NT2/D1 (cell line): ENCODE results near the gene FBLN2.
"Not testable (repeated sequence)": the region's sequence is repeated elsewhere in the genome, so short reads cannot be mapped to it uniquely, and the experiment has no call there.

Experiments used
- DNase-seq: peaks from one replicate; pipeline ENCODE4 v3.0.0-alpha.2; 2011; ENCODE audit warnings: low read depth, low spot score
- H3K27me3 ChIP-seq: 2 replicates; pipeline ENCODE4 v1.6.0; 2011; ENCODE audit warnings: mild to moderate bottlenecking; ENCODE audit not compliant: insufficient read length, insufficient read depth
- H3K36me3 ChIP-seq: 2 replicates; pipeline ENCODE4 v1.6.1; 2011; ENCODE audit warnings: mild to moderate bottlenecking, low read length, mixed read lengths; ENCODE audit not compliant: insufficient read depth, insufficient read length
- H3K4me1 ChIP-seq: 2 replicates; pipeline ENCODE4 v1.5.1; 2011; ENCODE audit not compliant: insufficient read depth, insufficient read length
- H3K4me3 ChIP-seq: 2 replicates; pipeline ENCODE4 v1.5.1; 2011; ENCODE audit warnings: low read depth; ENCODE audit not compliant: insufficient read length
- H3K9ac ChIP-seq: 2 replicates; pipeline ENCODE4 v1.6.0; 2011; ENCODE audit warnings: low read depth; ENCODE audit not compliant: insufficient read length
- H3K9me3 ChIP-seq: 2 replicates; pipeline ENCODE4 v1.5.1; 2011; ENCODE audit warnings: mild to moderate bottlenecking, low read length; ENCODE audit not compliant: insufficient read depth
- SUZ12 ChIP-seq: IDR thresholded peaks from 2 replicates; pipeline ENCODE4 v1.6.1; 2011; ENCODE audit not compliant: insufficient read length, insufficient read depth; ENCODE audit errors: extremely low read depth
- YY1 ChIP-seq: IDR thresholded peaks from 2 replicates; pipeline ENCODE4 v1.6.1; 2011; ENCODE audit not compliant: insufficient read length, insufficient read depth
- ZNF274 ChIP-seq: IDR thresholded peaks from 2 replicates; pipeline ENCODE4 v1.6.1; 2011; ENCODE audit warnings: mild to moderate bottlenecking, low read depth, low read length

The FBLN2 gene

GRCh38 chr3:13521309-13521708 lies 27.6 kb upstream of the FBLN2 start:
- TF ChIP-seq SUZ12 = no peak
- TF ChIP-seq ZNF274 = no peak
- no peak for TF ChIP-seq YY1
- no peaks in the 10 kb centered on the region for H3K36me3 ChIP-seq
- no peak overlapping the region for H3K9ac ChIP-seq
- no peak overlapping the region for H3K4me3 ChIP-seq
- H3K4me1 ChIP-seq = peaks cover 6% of the 10 kb centered on the region
- DNase-seq = no peak
- H3K27me3 ChIP-seq = no peaks in the 10 kb centered on the region
- peaks cover 8% of the 10 kb centered on the region; the same call in 1 of the 2 replicates for H3K9me3 ChIP-seq

GRCh38 chr3:13521749-13522148 lies 27.2 kb upstream of the FBLN2 start:
- H3K9ac ChIP-seq, H3K27me3 ChIP-seq, H3K4me1 ChIP-seq, H3K4me3 ChIP-seq, H3K36me3 ChIP-seq, DNase-seq, H3K9me3 ChIP-seq: not testable (repeated sequence)

GRCh38 chr3:13522236-13522635 lies 26.7 kb upstream of the FBLN2 start:
- Histone ChIP-seq H3K36me3 (no peaks in the 10 kb centered on the region), H3K9me3 (peaks cover 8% of the 10 kb centered on the region; the same call in 1 of the 2 replicates), H3K4me3 (no peak overlapping the region), H3K27me3 (no peaks in the 10 kb centered on the region), H3K9ac (no peak overlapping the region), H3K4me1 (peaks cover 7% of the 10 kb centered on the region)
- DNase-seq = no peak
- no peak for TF ChIP-seq YY1

GRCh38 chr3:13524979-13525669 lies 23.8 kb upstream of the FBLN2 start:
- no peak for DNase-seq
- no peak overlapping the region for H3K9ac ChIP-seq
- H3K4me1 ChIP-seq = peaks cover 10% of the 10 kb centered on the region
- H3K36me3 ChIP-seq = no peaks in the 10 kb centered on the region
- H3K27me3 ChIP-seq = no peaks in the 10 kb centered on the region
- H3K4me3 ChIP-seq = no peak overlapping the region
- H3K9me3 ChIP-seq = peaks cover 8% of the 10 kb centered on the region; the same call in 1 of the 2 replicates
- TF ChIP-seq YY1 (no peak), SUZ12 (no peak), ZNF274 (no peak)

GRCh38 chr3:13525827-13526625 lies 22.9 kb upstream of the FBLN2 start:
- Histone ChIP-seq H3K9me3 (peaks cover 8% of the 10 kb centered on the region; the same call in 1 of the 2 replicates), H3K36me3 (no peaks in the 10 kb centered on the region), H3K9ac (no peak overlapping the region), H3K4me1 (peaks cover 10% of the 10 kb centered on the region), H3K27me3 (no peaks in the 10 kb centered on the region), H3K4me3 (no peak overlapping the region)
- TF ChIP-seq ZNF274 = no peak
- no peak for TF ChIP-seq SUZ12
- no peak for TF ChIP-seq YY1
- DNase-seq = no peak

- H3K36me3 ChIP-seq = no peaks in the 10 kb centered on the region
- no peak overlapping the region for H3K9ac ChIP-seq
- TF ChIP-seq ZNF274 (no peak), YY1 (no peak), SUZ12 (no peak)
- DNase-seq = no peak
- H3K9me3 ChIP-seq = peaks cover 3% of the 10 kb centered on the region; the same call in 1 of the 2 replicates
- H3K4me3 ChIP-seq = no peak overlapping the region
- H3K4me1 ChIP-seq = peaks cover 10% of the 10 kb centered on the region
- H3K27me3 ChIP-seq = no peaks in the 10 kb centered on the region
Measured at GRCh38 chr3:13526626-13526949, 22.3 kb upstream of the FBLN2 start.

- Histone ChIP-seq H3K4me3 (no peak overlapping the region), H3K36me3 (no peaks in the 10 kb centered on the region), H3K9ac (no peak overlapping the region), H3K4me1 (peaks cover 17% of the 10 kb centered on the region), H3K27me3 (no peaks in the 10 kb centered on the region), H3K9me3 (no peaks in the 10 kb centered on the region)
- TF ChIP-seq ZNF274 (no peak), YY1 (no peak), SUZ12 (no peak)
- DNase-seq = peak; percentile 81
Measured at GRCh38 chr3:13528217-13528867, 20.6 kb upstream of the FBLN2 start.
